Measurements from ENCODE around the gene RANBP10.
"Not testable (repeated sequence)": the region's sequence is repeated elsewhere in the genome, so short reads cannot be mapped to it uniquely, and the experiment has no call there.

DNA sequence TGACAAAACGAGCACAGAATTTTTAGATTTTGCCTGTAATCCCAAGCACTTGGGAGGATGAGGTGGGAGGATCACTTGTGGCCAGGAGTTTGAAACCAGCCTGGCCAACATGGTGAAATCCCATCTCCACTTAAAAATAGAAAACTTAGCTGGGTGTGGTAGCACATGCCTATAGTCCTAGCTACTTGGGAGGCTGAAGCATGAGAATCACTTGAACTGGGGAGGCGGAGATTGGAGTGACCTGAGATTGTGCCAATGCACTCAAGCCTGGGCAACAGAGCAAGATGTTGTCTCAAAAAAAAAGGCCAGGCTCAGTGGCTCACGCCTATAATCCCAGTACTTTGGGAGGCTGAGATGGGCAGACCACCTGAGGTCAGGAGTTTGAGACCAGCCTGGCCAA lies 55.0 kb downstream of the RANBP10 start:
- not testable (repeated sequence) for TF ChIP-seq NFE2L1 (CRISPR knock-in tag; IDR thresholded peaks at IDR 0.05; ENCODE audit: borderline replicate concordance); ZNF274 (CRISPR knock-in tag; IDR thresholded peaks at IDR 0.05); ZNF484 (CRISPR knock-in tag; IDR thresholded peaks at IDR 0.05; ENCODE audit: borderline replicate concordance, low read depth); TOE1 (CRISPR knock-in tag; IDR thresholded peaks at IDR 0.05); CHD4 (IDR thresholded peaks at IDR 0.05; ENCODE audit: borderline replicate concordance, low read length); CBFB (CRISPR knock-in tag; IDR thresholded peaks at IDR 0.05); TCF7L2 (IDR thresholded peaks at IDR 0.05; ENCODE audit: low read depth, low read length); RFX1 (IDR thresholded peaks at IDR 0.05); ZNF644 (CRISPR knock-in tag; IDR thresholded peaks at IDR 0.05; ENCODE audit: low read depth); ATF3 (CRISPR knock-in tag; IDR thresholded peaks at IDR 0.05); ZNF260 (CRISPR knock-in tag; IDR thresholded peaks at IDR 0.05; ENCODE audit: borderline replicate concordance, low read depth); SALL2 (CRISPR knock-in tag; IDR thresholded peaks at IDR 0.05); MYC (CRISPR knock-in tag; IDR thresholded peaks at IDR 0.05; ENCODE audit: borderline replicate concordance); ZBTB42 (CRISPR knock-in tag; IDR thresholded peaks at IDR 0.05)

Data from HepG2 (cell line).